CD4-positive, alpha-beta T cell treated with Interleukin-2 at 100 ng/mL for 4 hours (primary cell): ENCODE data around the gene CELA1.

Experiments used
- DNase-seq: peaks from one replicate; pipeline ENCODE4 v3.0.0-alpha.2; 2020; ENCODE audit warnings: low spot score

Gene CELA1

GRCh38 chr12:51374856-51375255, 28.4 kb upstream of the CELA1 start:
- no peak for DNase-seq

- DNase-seq: no peak
Observed at GRCh38 chr12:51374361-51374760, 27.9 kb upstream of the CELA1 start.

- no peak for DNase-seq
Observed at GRCh38 chr12:51373187-51373586, 26.7 kb upstream of the CELA1 start.

GRCh38 chr12:51372021-51372420, 25.5 kb upstream of the CELA1 start:
- DNase-seq: no peak

GRCh38 chr12:51371295-51371953, 24.9 kb upstream of the CELA1 start:
- no peak for DNase-seq

GRCh38 chr12:51370667-51371066, 24.2 kb upstream of the CELA1 start:
- no peak for DNase-seq

- DNase-seq: no peak
Observed at GRCh38 chr12:51369581-51369980, 23.1 kb upstream of the CELA1 start.

- peak; percentile 90 for DNase-seq
Observed at GRCh38 chr12:51368640-51369517, 22.4 kb upstream of the CELA1 start.

GRCh38 chr12:51365276-51365675, 18.8 kb upstream of the CELA1 start:
- DNase-seq: no peak

- no peak for DNase-seq
Observed at GRCh38 chr12:51364001-51364400, 17.5 kb upstream of the CELA1 start.

GRCh38 chr12:51362747-51363342, 16.4 kb upstream of the CELA1 start:
- no peak for DNase-seq

- no peak for DNase-seq
Observed at GRCh38 chr12:51362307-51362706, 15.8 kb upstream of the CELA1 start.

GRCh38 chr12:51361161-51362016, 14.9 kb upstream of the CELA1 start:
- DNase-seq: no peak

GRCh38 chr12:51360315-51360714, 13.8 kb upstream of the CELA1 start:
- no peak for DNase-seq

GRCh38 chr12:51359851-51360250, 13.4 kb upstream of the CELA1 start:
- DNase-seq: no peak

- DNase-seq: no peak
Observed at GRCh38 chr12:51358496-51358895, 12.0 kb upstream of the CELA1 start.

- no peak for DNase-seq
Observed at GRCh38 chr12:51357374-51358047, 11.0 kb upstream of the CELA1 start.

GRCh38 chr12:51351913-51352532, 5.5 kb upstream of the CELA1 start:
- peak; percentile 59 for DNase-seq

GRCh38 chr12:51349026-51349425, 2.5 kb upstream of the CELA1 start:
- no peak for DNase-seq

GRCh38 chr12:51348116-51348515, 1.6 kb upstream of the CELA1 start:
- DNase-seq: no peak

- no peak for DNase-seq
Observed at GRCh38 chr12:51345681-51346080, 798 bp downstream of the CELA1 start.
